ENCODE results near the gene FRK.
"Not testable (repeated sequence)": the region's sequence is repeated elsewhere in the genome, so short reads cannot be mapped to it uniquely, and the experiment has no call there.

Gene FRK, protein sequence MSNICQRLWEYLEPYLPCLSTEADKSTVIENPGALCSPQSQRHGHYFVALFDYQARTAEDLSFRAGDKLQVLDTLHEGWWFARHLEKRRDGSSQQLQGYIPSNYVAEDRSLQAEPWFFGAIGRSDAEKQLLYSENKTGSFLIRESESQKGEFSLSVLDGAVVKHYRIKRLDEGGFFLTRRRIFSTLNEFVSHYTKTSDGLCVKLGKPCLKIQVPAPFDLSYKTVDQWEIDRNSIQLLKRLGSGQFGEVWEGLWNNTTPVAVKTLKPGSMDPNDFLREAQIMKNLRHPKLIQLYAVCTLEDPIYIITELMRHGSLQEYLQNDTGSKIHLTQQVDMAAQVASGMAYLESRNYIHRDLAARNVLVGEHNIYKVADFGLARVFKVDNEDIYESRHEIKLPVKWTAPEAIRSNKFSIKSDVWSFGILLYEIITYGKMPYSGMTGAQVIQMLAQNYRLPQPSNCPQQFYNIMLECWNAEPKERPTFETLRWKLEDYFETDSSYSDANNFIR

DNA sequence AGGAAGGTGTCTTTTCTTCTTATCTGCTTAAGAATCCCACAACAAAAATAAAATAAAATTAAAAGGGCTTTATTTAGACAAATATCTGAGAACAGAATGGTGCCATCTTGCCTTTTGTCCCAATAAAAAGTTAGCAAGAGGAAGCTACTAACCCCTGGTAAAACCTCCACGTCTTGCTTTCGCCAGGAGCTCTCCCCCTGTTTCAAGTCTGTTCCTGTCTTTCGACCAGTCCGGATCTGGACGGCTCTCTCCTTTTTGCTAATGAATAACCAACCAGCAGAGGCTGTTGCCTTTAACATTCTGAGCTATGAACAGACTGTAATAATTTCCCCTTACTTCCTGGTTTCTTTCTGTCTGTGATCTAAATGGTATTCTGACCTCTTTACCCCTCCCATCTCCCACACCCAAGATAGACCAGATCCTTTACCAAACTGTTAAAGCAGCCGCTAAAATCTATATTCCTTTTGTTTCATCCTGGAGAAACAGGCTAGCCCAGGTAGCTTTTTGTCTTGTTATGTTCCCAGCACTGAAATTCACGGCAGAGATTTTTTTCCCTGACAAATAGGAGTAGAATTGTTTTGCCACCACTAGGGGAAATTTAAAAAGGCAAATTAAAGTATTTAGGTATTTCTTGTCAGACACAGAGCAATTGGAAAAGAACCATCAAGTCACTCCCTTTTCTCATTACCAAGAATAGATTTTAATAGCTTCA is at the start of gene FRK:
FRK (minus strand) TSS at position 320 of the 712 bp plus-strand sequence. CDS start 580 bp downstream, outside the sequence.
- no peak for DNase-seq

- DNase-seq = no peak
Observed at GRCh38 chr6:116108836-116109235, 48.1 kb upstream of the FRK start.

- DNase-seq = no peak
Observed at GRCh38 chr6:116106146-116106545, 45.5 kb upstream of the FRK start.

DNA sequence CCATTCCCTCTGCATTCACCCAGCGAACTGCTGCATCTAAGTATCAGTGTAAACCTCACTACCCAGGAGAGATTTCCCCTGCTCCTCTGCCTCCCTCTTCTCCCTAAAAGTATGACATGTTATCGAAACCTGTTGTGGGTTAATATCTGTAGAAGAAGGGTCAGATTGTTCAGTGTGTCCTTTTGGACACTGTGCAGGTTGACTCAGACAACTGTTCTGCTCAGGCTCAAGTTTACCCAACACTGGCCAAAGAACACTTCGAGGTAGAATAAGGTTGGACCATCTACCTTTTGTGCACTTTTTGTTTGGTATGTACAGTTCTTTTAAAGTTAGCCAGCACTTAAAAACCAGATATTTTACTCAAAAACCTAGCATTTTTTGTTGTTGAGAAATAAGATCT is 44.6 kb upstream of the FRK start:
- no peak for DNase-seq

DNA sequence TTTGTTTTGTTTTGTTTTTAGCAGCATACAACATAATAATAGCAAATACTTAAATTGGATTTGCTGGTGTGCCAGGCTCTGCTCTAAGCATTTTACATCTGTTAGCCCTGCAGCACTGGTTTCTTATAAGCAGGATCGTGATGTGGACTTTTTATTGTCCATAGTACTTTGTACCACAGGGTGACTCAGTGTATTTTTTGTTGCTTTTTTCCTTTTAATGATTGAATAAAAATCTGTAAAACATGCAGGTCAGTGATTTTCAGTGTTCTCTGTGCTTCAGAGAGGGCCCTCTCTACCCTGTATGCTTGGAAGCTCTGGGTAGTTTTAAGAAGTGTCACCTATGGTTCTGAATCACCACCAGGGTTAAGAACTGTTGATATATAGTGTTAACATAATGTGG is 43.9 kb upstream of the FRK start:
- no peak for DNase-seq

DNA sequence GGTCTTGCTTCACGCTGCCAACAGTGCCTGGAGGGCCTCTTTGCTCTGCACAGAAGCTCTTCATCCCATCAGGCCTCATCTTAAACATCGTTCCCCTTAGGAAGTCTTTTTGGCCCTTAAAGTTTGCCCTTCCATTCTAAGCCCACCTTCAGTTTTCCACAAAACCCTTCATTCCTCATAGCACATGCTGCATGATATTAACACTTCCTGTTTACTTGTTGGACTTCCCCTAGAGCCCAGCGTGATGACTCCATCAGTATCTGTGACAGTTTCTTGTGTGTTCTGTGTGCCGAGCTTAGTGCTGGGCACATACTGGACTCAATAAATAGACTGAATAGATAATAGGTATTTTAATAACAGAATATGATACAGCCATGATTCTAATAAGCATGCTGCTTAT is 42.2 kb upstream of the FRK start:
- no peak for DNase-seq

GRCh38 chr6:116101790-116102189 is 41.1 kb upstream of the FRK start:
- DNase-seq = no peak

DNA sequence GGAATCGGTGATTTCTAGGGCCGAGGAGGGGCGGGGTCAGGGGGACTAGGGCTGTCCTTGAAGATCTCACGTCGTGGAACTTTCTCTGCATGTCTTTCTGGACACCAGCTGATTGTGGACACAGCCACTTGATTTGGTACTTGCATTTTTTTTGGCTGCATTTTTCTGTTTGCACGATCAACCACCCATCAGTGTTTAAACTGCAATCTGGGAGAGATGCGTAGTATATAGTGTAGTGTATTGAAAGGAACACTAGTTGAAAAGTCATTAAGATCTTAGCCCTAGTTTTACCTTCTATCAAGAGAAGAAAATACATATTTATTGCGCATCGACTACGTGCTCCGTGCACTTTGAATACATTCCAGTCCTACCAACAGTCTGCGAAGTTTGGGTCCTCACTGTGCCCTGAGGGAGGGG is 40.6 kb upstream of the FRK start:
- no peak for DNase-seq

GRCh38 chr6:116100419-116101301 is 40.0 kb upstream of the FRK start, which contains the start of gene NT5DC1:
NT5DC1 (plus strand) TSS chr6:116100853; CDS start chr6:116100931, 78 bp downstream.
- DNase-seq = peak; percentile 41

DNA sequence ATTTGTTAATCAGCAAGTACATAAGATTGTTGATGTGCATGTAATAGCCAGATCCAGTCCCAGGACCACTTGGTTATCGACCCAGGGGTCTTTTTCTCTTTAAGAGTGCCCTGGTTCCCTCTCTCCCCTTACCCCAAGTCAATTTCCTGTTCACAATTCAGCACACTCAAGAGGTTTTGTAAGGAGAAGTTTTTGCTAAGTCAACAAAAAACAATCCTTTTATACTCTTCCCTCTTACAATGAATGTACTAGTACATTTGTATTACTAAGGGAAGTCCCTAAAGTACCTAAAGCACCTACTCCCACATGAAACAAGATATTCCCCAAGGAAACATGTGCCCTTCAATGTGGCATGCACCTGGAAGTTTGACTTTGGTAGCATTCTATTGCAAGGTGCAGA is 38.3 kb upstream of the FRK start:
- no peak for DNase-seq

- DNase-seq = no peak
Observed at GRCh38 chr6:116096979-116097816, 36.5 kb upstream of the FRK start.

GRCh38 chr6:116096048-116096759 is 35.5 kb upstream of the FRK start:
- not testable (repeated sequence) for DNase-seq

GRCh38 chr6:116094041-116094440 is 33.4 kb upstream of the FRK start:
- no peak for DNase-seq

GRCh38 chr6:116090251-116090650 is 29.6 kb upstream of the FRK start:
- DNase-seq = no peak

DNA sequence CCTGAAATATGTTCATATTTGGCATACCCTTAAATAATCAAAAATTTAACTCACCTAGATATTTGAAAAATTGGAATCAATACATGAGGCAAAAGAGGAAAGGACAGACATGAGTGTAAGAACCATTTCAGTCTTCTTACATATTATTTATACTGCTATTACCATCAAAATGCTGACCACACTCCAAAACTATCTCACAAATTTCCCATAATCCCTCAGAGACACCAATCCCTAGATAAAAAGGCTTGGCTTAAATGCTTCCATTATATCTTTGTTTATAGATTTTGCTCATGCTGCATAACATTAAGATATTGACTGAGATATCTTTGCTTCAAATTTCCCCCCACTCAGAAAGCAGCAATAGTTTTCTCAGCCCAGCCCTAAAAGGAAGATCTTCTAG is 28.3 kb upstream of the FRK start:
- DNase-seq = no peak

- peak; percentile 73 for DNase-seq
Observed at GRCh38 chr6:116087437-116088027, 26.8 kb upstream of the FRK start.

DNA sequence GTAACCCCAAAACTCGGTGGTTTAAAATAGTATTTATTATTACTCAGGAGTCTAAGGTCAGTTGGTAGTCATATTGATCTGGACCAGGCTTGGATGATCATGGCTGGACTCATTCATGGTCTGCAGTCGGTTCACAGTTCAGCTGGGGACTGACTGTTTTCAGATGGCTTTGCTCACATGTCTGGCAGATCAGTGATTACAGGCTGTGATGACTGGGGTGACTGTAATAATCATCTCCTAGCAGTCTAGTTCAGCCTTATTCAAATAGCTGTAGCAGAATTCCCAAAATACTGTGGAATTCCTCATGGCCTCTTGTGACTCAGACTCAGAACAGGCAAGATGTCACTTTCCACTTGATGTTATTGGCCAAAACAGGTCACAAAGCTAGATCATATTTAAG is 23.6 kb upstream of the FRK start:
- DNase-seq = no peak

DNA sequence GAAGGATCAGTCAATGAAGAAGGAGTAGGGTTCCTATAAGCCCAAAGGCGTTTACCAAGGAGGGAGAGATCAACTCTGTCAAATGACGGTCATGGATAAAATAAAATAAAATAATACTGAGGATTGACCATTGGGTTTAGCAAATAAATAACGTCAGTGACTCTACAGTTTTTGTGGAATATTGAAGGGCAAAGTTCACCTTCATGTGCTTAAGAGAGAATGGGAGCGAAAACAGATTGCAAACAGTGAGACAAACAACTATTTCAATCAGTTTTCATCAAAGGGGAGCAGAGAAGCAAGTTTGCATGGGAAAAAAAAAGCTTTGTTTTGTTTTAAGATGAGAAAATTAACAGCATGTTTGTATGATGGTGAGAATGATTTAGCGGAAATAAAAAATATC is 22.4 kb upstream of the FRK start:
- DNase-seq = no peak

GRCh38 chr6:116078945-116079344 is 18.3 kb upstream of the FRK start:
- DNase-seq = no peak

DNA sequence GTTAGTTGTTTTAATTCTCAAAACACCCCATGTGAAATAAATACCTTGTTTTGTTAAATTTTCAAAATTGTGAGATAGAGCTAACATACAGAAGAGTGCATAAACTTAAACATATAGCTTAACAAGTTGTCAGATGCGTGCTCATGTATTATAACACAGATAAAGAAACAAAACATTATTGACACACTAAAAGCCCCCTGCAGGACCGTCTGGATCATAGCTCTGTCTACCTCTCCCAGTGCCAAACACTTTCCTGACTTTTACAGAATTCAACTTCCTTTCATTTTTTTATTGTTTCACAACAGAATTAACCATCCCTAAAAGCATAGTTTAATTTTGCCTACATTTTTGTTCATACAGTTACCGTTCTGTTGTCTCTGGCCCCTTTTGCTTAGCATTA is 17.8 kb upstream of the FRK start:
- DNase-seq = no peak
